Hematopoietic multipotent progenitor cell treated with erythropoietin and hydrocortisone succinate and interleukin-3 and kit ligand, for 17 days (in vitro differentiated cells): ENCODE measurements around the gene NXT2.
A peak's percentile ranks its signal among the peaks of the same experiment; 100 is the strongest.
"Not testable (repeated sequence)": the region's sequence is repeated elsewhere in the genome, so short reads cannot be mapped to it uniquely, and the experiment has no call there.

Experiments used
- DNase-seq: peaks from one replicate; pipeline ENCODE4 v3.0.0-alpha.2; 2015; ENCODE audit warnings: low spot score

NXT2 gene

DNA sequence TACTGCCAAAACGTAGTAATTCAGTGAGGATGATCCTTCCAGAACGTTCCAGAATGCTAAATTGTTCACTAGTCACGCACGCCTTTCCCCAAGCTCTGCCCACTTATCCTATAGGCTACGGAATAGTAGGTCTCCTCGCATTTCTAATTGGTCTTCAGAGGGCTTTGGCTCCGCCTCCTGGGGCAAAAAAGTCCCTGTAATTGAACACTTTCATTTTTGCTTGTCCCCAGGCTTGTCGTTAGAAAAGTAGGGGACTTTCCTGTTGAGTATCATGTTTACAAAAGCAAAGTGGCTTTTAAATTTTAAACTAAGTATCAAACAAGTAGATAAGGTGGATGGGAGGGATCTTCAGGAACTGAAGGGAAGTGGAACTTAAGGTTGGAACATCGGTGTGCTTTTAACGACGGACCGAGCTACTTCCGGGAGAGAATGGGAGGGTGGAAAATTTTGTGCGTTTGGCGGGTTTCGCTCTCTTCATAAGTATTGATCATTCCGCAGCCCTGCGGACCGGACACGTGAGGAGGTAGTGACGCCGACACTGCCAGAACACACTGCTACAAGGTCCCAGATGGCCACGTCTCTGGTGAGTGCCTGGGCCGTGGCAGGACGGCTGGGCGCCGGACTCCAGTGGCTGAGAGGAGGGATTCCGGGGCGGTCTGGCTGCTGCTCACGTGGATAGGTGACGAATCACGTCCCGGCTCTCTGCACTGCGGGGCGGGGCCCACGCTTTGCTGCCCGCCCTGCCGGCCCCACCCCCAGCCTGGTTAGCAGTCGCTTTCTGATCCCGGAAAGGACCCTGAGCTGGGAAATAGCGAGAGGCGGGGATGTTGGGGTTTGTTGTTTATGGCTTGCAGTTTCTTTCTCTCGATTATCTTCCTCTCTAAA is at the start of gene NXT2:
Gene NXT2 (plus strand): TSS at position 406 of the 885 bp plus-strand sequence. CDS start 163 bp downstream, at position 569.
- DNase-seq, result peak; percentile 88

DNA sequence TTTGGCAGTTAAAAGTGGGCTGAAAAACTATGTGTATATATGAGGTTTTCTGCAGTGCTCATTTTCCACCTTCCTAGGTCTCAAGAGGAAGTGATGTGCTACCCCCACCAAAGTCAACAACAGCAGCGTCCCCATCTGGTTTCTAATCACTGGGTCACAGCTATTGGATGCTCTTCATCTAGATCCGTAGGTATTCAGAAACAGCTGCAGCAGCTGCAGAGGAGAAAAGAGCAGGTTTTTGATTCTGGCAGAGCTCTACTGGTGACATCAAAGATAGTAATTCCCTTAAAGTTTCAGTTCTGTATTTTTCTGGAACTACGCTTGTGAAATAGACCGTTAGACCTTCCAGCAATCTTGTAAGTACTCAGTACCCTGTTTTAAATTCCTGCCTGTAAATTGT is 49.0 kb upstream of the NXT2 start:
- DNase-seq, result no peak

DNA sequence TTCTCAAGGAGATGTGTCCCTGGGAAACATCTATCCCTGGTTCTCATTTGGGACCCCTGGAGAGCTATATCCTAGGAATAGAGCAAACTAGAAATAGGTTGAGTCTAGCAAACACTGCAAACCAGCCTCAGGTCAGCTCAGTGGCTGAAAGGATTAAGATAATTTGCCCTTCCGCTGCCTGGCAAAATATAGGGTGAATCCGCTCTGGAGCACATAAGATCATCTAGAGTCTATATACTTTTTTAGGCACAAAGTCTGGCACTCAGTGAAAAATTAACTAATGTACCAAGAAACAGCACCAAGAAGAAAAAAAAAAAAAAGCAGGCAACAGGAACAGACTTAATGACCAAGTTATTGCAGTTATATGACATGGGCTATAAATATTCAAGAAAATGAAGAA is 47.5 kb upstream of the NXT2 start:
- no peak for DNase-seq

DNA sequence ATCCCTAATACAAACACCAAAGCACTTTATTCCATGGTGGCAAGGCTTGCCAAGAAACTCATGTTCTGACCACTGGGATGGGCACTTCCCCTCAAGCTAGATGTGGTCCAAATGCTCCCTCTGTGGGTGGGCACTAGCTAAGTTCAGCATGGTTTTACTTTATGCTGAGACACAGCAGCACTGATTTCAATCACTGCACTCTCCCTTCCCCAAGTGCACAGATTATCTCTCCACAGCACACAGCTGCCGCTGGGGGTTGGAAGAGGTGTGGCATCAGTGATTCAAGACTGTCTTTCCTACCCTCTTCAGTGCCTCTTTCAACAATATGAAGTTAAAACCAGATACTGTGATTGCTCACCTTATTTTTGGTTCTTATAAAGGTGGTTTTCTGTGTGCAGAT is 38.2 kb upstream of the NXT2 start:
- DNase-seq, result no peak

DNA sequence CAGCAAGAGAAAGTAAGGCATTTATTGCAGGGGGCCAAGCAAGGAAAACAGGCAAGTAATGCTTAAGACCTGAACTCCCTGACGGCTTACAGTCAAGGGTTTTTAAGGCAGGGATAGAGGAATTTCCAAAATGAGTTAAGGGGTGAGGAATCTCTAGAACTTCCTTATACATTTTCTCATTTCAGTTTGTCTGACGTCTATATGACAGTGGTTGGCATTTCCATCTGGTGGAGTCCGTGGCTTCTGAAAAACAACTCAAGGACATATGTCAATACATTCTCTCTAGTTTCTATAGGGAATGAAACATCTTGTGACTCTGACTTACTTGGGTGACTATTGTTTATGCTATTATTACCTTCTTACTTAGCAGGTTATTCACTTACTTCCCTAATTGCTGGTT is 35.5 kb upstream of the NXT2 start:
- no peak for DNase-seq

DNA sequence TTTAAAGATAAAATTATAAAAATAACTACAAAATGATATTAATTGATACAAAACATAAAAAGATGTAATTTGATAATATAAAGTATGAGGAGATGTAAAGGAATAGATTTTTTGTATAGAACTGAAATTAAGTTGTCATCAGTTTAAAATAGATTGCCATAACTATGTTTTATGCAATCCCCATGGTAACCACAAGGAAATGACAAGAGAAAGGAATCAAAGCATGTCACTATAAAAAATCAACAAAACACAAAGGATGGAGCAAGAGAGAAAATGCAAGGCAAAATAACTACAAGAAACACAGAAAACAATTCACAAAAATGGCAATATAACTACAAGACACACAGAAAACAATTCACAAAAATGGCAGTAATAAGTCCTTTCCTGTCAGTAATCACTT is 27.7 kb upstream of the NXT2 start:
- DNase-seq, result no peak

DNA sequence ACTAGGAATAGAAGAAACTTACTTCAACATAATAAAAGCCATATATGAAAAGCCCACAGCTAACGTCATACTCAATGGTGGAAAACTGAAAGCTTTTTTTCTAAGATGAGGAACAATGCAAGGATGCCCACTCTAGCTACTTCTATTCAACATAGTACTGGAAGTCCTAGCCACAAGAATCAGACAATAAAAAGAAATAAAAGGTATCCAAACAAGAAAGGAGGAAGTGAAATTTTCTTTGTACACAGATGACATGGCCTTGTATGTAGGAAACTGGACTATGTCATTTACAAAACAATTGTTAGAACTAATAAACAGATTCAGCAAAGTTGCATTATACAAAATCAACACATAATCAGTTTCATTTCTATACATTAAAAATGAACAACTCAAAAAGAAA is 25.5 kb upstream of the NXT2 start:
- DNase-seq, result no peak

DNA sequence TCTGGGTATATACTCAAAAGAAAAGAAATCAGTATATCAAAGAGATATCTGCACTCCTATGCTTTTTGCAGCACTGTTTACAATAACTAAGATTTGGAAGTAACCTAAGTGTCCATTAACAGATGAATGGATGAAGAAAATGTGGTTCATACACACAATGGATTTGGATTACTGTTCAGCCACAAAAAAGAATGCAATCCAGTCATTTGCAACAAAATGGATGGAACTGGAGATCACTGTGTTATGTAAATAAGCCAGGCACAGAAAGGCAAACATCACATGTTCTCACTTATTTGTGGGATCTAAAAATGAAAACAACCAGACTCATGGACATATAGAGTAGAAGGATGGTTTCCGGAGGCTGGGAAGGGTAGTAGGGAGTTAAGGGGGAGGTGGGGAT is 17.6 kb upstream of the NXT2 start:
- DNase-seq, result no peak

DNA sequence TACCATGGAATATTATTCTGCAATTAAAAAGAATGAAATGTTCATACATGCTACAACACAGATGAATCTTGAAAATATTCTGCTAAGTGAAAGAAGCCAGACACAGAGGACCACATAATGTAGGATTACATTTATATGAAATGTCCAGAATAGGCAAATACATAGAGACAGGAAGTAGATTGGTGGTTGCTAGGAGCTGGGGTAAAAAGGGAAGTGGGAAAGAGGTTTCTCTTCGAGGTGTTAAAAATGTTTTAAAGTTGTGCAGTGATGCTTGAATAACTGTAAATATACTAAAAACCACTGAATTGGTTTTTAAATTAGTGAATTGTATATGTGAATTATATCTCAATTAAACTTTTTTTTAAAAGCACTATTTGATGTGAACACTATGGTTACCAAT is 3.6 kb upstream of the NXT2 start:
- no peak for DNase-seq

DNA sequence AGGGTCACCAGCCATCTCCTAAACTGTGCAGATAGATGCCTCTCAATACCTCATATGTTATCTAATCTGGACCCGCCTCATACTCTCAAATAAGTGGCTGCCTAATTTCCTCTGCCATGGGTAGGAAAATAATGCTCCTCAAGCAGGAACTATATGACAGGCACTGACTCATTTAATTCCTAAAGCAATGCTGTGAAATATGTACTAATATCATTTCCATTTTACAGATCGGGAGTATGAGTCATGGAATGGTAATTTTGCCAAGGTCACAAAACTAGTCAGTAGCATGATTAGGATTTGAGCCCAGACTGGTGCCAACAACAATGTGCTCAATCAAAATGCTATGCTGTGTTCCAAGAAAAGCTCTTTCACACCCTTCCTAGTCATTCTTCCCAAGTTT is 3.0 kb upstream of the NXT2 start:
- no peak for DNase-seq

DNA sequence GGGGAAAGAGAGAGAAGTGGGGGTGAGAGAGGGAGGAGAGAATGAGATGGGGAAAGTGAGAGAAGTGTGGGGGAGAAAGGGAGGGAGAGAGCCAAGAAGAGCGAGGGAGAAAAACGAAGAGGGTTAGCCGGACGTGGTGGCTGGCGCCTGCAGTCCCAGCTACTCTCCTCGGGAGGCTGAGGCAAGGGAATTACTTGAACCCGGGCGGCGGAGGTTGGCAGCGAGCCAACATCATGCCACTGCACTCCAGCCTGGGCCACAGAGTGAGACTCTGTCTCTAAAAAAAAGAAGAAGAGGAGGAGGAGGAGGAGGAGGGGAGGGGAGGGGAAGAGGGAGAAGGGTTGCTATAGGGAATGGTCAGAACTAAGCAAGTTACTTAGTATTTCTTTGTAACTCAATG is 1.7 kb upstream of the NXT2 start:
- no peak for DNase-seq

DNA sequence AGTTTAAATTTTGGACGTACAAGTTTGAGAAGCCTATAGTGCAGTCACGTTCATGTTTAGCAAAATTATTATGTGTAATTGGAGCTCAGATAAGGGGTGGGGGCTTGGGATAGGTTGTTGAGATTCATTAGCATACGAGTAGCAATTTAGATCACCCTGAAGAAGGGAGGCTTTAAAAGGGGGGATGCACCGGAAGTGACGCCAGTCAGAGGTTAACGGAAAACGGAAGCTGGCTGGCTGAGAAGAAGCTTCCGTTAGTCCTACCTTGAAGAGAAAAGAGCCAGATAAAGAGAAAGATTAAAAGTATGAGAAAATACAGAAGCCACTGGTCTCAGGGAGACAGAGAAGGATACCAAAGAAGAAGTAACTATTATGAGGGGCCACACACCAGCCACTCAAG is 1.1 kb upstream of the NXT2 start:
- DNase-seq, result no peak

DNA sequence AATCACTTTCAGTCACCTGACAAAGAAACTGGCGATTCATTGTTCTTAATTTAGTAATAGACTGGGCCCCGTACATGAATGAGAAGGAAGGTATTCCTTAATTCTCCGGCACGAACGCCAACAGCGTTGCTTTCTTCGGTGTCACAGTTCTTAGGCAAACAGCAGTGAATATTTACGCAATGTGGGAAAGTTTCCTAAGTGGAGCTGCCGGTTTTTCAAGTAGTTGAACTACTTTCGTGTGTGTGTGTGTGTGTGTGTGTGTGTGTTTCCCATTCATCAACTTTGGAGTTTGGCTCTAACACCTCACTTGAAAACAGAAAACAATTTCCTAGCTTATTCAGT is 651 bp downstream of the NXT2 start:
- DNase-seq, result no peak

DNA sequence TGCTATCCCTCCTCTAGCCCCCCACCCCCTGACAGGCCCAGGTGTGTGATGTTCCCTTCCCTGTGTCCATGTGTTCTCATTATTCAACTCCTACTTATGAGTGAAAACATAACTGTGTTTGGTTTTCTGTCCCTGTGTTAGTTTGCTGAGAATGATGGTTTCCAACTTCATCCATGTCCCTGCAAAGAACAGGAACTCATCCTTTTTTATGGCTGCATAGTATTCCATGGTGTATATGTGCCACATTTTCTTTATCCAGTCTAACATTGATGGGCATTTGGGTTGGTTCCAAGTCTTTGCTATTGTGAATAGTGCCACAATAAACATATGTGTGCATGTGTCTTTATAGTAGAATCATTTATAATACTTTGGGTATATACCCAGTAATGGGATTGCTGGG is 2.4 kb downstream of the NXT2 start:
- not testable (repeated sequence) for DNase-seq

DNA sequence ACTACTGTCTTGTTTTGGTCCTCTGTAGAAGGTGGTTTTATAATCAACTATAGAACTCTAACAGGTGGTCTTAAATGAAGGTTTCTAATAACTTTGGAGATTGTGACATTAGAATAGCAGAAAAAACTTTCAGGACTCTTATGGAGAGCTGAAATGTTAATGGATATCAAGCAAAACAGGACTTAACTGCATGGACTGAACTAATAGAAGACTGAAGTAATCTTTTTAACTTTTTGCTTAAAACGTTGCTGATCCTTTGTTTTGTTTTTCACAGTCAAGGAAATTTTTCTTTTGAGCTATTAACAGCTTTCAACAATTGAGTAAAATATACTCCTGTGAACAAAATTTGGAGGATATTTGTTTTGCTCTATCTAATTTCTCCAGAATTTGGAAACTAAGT is 17.2 kb downstream of the NXT2 start:
- DNase-seq, result no peak

DNA sequence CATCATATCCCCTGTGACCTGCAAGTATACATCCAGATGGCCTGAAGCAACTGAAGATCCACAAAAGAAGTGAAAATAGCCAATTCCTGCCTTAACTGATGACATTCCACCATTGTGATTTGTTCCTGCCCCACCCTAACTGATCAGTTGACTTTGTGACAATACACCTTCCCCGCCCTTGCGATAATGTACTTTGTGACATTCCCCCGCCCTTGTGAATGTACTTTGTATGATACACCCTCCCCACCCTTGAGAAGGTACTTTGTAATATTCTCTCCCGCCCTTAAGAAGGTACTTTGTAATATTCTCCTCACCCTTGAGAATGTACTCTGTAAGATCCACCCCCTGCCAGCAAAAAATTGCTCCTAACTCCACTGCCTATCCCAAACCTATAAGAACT is 39.4 kb downstream of the NXT2 start:
- DNase-seq, result not testable (repeated sequence)

DNA sequence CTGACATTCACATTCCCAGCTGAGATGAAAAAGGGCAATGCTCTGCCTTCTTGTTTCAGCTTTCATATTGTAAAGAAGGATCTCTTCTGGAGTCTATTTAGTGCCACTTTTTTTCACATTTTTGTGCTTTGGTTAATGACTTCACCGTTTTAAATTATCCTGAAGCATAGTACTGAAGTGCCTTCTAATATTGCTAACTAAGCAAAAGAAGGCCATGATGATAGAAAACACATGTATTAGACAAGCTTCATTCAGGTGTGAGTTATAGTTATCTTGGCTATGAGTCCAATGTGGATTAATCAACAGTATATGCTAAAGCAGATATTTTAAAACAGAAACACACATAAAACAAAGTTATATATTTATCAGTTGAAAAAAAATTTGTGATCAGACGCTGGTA is 40.4 kb downstream of the NXT2 start:
- no peak for DNase-seq

DNA sequence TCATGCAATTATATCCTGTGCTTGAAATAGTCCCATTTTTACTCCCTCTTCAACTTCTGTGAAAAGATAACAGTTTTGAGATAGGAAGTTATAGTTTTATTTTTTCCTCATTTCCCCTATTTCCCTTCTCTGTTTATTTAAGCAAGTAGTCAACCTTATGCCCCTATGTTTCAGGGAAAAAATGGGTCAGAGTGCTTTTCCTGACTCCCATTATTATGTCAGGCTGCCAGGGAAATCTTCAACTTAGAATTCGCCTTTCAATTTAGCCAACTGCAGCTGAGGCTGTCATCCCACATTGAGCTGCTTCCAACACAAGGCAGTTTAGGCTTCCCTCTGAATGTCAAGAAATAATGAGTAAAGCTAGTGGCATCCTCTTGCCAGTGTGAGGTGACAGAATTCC is 42.3 kb downstream of the NXT2 start:
- DNase-seq, result no peak

DNA sequence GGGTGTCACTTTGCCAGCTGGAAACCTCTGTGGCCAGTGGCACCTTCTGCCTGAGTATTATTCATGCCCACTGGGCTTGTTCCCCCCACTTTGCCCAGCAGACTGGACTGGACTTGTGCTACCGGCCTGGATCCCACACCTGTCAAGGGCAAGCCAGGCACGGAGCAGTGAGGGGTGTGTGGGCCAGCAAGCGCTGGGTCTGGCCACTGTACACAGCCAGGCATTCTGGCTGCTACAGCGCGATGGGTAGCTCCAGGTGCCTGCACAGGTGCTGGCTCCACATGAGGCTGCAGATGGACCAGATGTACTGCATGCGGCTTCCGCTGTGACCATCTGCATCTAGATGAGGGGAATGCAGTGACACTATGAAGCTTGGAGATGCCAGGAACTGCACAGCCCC is 48.8 kb downstream of the NXT2 start:
- DNase-seq, result no peak

DNA sequence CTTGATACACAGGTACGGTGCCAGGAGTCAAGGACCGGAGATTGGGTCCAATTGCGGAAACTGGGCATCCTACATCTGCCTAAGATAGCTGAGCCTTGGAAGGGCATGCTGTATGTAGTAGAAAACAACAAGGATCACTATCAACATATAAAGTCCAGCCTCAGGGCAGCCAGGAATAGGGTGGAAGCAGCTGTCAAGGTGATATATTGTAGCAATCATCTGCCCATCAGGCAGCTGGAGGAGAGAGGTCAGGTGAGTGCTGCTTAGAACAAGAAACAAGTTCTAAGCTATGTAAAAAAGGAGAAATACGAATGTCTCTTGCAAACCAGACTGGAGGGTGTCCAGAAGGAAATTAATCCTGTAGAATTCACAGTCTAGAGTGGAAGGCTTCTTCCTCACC is 53.5 kb downstream of the NXT2 start:
- no peak for DNase-seq
